Measurements from ENCODE around the gene MTMR11. TPM values are rescaled to one million over a fixed set of nuclear protein-coding genes. Genes with fewer than 3 reads are reported as not detected.
A peak's percentile ranks its signal among the peaks of the same experiment; 100 is the strongest.

MTMR11 gene
- total and polyA plus RNA-seq, 9 of the 15 experiments (the other 6 are each of a cell fraction or from before 2014, with no cell fraction given), result 0.09 to 1.6 (median 0.51) TPM

DNA sequence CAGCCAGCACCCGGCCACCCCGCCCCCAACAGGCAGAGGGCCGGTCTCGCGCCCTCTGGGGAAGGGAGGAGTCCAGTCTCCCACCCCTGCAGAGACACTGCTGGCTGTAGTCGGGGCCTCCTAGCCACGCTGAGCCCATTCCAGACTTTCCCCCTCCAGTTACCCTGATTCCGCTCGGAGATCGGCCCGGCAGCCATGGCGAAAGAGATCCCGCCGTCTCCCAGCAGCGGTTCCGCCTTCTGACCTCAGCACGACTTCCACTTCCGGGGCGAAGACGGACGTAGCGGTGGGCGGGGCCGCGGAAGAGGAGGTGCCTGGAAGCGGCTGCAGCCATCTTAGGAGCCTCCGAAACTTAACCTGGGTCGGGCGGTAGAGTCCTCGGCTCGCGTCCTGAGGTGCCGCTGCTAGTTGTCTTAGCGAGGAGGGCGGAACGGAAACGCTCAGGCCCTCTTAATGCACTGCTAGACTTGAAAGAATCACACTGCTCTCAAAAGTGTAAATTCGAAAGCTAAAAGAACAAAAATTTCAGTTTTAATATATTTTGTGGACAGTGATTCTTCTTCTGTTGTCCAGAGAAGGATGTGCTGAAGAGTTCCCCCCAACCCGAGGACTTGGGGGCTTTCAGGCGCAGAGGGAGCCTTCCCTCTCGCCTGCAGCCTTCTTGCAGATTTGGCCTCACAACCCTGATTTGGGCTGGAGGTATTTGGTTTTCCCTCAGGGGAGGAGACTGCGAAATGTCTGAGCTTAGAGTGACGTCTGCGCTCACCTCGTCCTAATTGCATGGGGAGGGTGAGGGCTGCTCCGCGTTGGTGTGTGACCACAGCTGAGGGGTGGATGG is 8.9 kb downstream of the MTMR11 start, which contains the start of gene SF3B4 (continued):
- no peak for TF ChIP-seq RERE (CRISPR knock-in tag; IDR thresholded peaks at IDR 0.05; ENCODE audit: borderline replicate concordance)
- peak in 1 of 2 experiments; percentile 32; a peak in 1 of 4 replicates for TF ChIP-seq FOXK2 (conservative IDR thresholded peaks at IDR 0.05 in 1 of 2, IDR thresholded peaks at IDR 0.05 in 1 of 2; ENCODE audit: low read depth in 2 of 2)
- no peak for TF ChIP-seq NFE2 (IDR thresholded peaks at IDR 0.05; ENCODE audit: low read depth)
- TF ChIP-seq NR2C2 (CRISPR knock-in tag; IDR thresholded peaks at IDR 0.05), result peak; percentile 99
- peak; percentile 100 for TF ChIP-seq NR2C2 (tag; IDR thresholded peaks at IDR 0.05)
- peak; percentile 85 for TF ChIP-seq ELF1 (tag; IDR thresholded peaks at IDR 0.05)
- 0 out of 2 replicates have a peak, but pooled peaks have one; percentile 46 for TF ChIP-seq THAP12 (CRISPR knock-in tag; IDR thresholded peaks at IDR 0.05)
- 0 out of 4 replicates have a peak, but pooled peaks have one; percentile 18 to 32 for TF ChIP-seq NRF1 (conservative IDR thresholded peaks at IDR 0.05 in 1 of 2, IDR thresholded peaks at IDR 0.05 in 1 of 2)
- TF ChIP-seq SETDB1 (IDR thresholded peaks at IDR 0.05; ENCODE audit: low read length), result no peak
- no peak for TF ChIP-seq SRSF1 (IDR thresholded peaks at IDR 0.05; ENCODE audit: low read depth, low read length)
- no peak for TF ChIP-seq ZSCAN29 (IDR thresholded peaks at IDR 0.05)
- no peak for TF ChIP-seq CBFA2T2 (conservative IDR thresholded peaks at IDR 0.05)
- TF ChIP-seq PCBP1 (IDR thresholded peaks at IDR 0.05; ENCODE audit: low read depth, low read length, poor library complexity, severe bottlenecking), result no peak
- peak; percentile 59; the same call in 1 of the 2 replicates for TF ChIP-seq ELF4 (CRISPR knock-in tag; IDR thresholded peaks at IDR 0.05)
- TF ChIP-seq MEIS2 (IDR thresholded peaks at IDR 0.05; ENCODE audit: partially characterized antibody), result no peak
- peak in 1 of 2 experiments; percentile 56; a peak in 1 of 4 replicates for TF ChIP-seq ZNF639 (CRISPR knock-in tag; conservative IDR thresholded peaks at IDR 0.05 in 1 of 2, IDR thresholded peaks at IDR 0.05 in 1 of 2)

Measured in K562 (cell line).